Panc1 (cell line): ENCODE data around the gene MILR1. TPM values are rescaled to one million over a fixed set of nuclear protein-coding genes. Genes with fewer than 3 reads are reported as not detected.

Source experiments
- ATAC-seq: fragments of 200-7000 bp; cut with Tn5 transposase; 2 replicates; pipeline ENCODE4 v1.9.1; 2020; ENCODE audit warnings: mild to moderate bottlenecking, moderate library complexity
- BruUV-seq: library from RNA; stranded (reverse); fragments of 400-500 nt; replicated peaks from 2 replicates; lab custom pipeline; 2021; lab: Mats Ljungman, UMichigan
- CTCF ChIA-PET: fragments of 300-600 bp; sonication (Branson Sonifier 250); formaldehyde crosslinking; loops from one replicate; lab custom pipeline; 2022; ENCODE audit warnings: antibody characterized with exemption; lab: Charles Lee
- POLR2A ChIA-PET: fragments of 300-600 bp; sonication (Branson Sonifier 250); formaldehyde crosslinking; loops from one replicate; lab custom pipeline; 2022; ENCODE audit warnings: antibody characterized with exemption; lab: Charles Lee
- DNase-seq: peaks from one replicate; pipeline ENCODE4 v3.0.0-alpha.2; 2010; ENCODE audit warnings: low read depth, low spot score
- H3K27ac ChIP-seq: 2 replicates; pipeline ENCODE4 v1.5.1; 2011; ENCODE audit warnings: mild to moderate bottlenecking, low read length, inconsistent platforms
- H3K27me3 ChIP-seq: fragments of 200-500 bp; sonication (Bioruptor generic); 2 replicates; pipeline ENCODE4 v1.6.0; 2014; ENCODE audit warnings: low read length, inconsistent platforms; ENCODE audit not compliant: control insufficient read depth, insufficient read depth
- H3K36me3 ChIP-seq: fragments of 200-500 bp; sonication (Bioruptor generic); 2 replicates; pipeline ENCODE4 v1.5.1; 2014; ENCODE audit warnings: inconsistent platforms, mild to moderate bottlenecking, low read length, moderate library complexity; ENCODE audit not compliant: control insufficient read depth, insufficient read depth
- H3K4me1 ChIP-seq: 2 replicates; pipeline ENCODE4 v1.5.1; 2011; ENCODE audit warnings: inconsistent platforms, mild to moderate bottlenecking, low read length, moderate library complexity; ENCODE audit not compliant: control insufficient read depth, insufficient read depth
- H3K4me3 ChIP-seq, 2 experiments: 2 replicates each; pipeline ENCODE4 v1.5.1; 2011 to 2012; ENCODE audit warnings: low read depth in 2 of 2, low read length in 2 of 2, mild to moderate bottlenecking in 2 of 2, inconsistent platforms in 1 of 2, moderate library complexity in 1 of 2
- H3K9me3 ChIP-seq: fragments of 200-500 bp; sonication (Bioruptor generic); 2 replicates; pipeline ENCODE4 v1.5.1; 2014; ENCODE audit warnings: low read depth, mild to moderate bottlenecking, inconsistent platforms, low read length, moderate library complexity; ENCODE audit not compliant: control insufficient read depth, insufficient read depth
- POLR2AphosphoS5 ChIP-seq: IDR thresholded peaks from 2 replicates; pipeline ENCODE4 v1.6.1; 2012; ENCODE audit warnings: mild to moderate bottlenecking, low read depth, low read length, moderate library complexity
- SIN3A ChIP-seq: IDR thresholded peaks from 2 replicates; pipeline ENCODE4 v1.6.1; 2012; ENCODE audit warnings: low read depth, mild to moderate bottlenecking, low read length, moderate library complexity, borderline replicate concordance; ENCODE audit not compliant: insufficient read depth
- TCF7L2 ChIP-seq: IDR thresholded peaks from 2 replicates; pipeline ENCODE4 v1.6.1; 2011; ENCODE audit warnings: mild to moderate bottlenecking, low read depth, low read length, inconsistent platforms
- in situ Hi-C: cut with HindIII; loops from 2 replicates; pipeline ENCODE4 v1.10.0; 2016; ENCODE audit warnings: low sequenced_read_pairs, low pct_unique_long_range_greater_than_20kb
- intact Hi-C: fragments of 100-400 bp; cut with micrococcal nuclease; formaldehyde crosslinking; loops from one replicate; pipeline ENCODE4 v1.10.0; 2022; ENCODE audit not compliant: unreplicated experiment
- total RNA-seq: library from RNA; stranded (reverse); gene quantifications from one replicate; pipeline ENCODE4 v1.2.1, GENCODE V29; 2021; ENCODE audit not compliant: unreplicated experiment
- TF ChIP-seq, protein P1 (sequence below), 2 experiments: IDR thresholded peaks; 2 replicates each; pipeline ENCODE4 v1.6.1; 2011 to 2012; ENCODE audit warnings: low read depth in 2 of 2, control low read depth in 1 of 2, low read length in 1 of 2, mild to moderate bottlenecking in 1 of 2, moderate library complexity in 1 of 2; ENCODE audit not compliant: insufficient read depth in 1 of 2
- TF ChIP-seq, protein P2 (sequence below): fragments of 450-650 bp; IDR thresholded peaks from 2 replicates; pipeline ENCODE4 v1.5.1; 2017; ENCODE audit warnings: mild to moderate bottlenecking

Gene MILR1
- total RNA-seq, 1 experiment from 2014 or later, result not detected

DNA sequence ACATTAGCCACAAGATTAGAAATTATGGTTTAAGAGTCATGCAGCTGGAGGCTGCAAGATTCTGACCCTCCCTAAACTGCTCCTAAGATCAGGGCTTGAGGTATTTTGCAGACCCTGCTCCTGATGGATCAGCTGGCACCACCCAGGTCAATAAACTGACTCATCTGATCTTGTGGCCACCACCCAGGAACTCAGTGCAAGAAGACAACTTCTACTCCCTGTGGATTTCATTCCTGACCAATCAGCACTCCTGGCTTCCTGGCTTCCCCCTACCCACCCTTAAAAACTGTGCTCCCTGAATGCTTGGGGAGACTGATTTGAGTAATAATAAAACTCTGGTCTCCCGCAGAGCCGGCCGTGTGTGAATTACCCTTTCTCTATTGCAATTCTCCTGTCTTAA, 25.0 kb upstream of the MILR1 start:
- intact Hi-C loops, result loop anchor here (5.0 kb wide), 1 partner anchor 68 kb away; no protein-coding TSS in a partner anchor
- CTCF ChIA-PET, result no interaction called here

DNA sequence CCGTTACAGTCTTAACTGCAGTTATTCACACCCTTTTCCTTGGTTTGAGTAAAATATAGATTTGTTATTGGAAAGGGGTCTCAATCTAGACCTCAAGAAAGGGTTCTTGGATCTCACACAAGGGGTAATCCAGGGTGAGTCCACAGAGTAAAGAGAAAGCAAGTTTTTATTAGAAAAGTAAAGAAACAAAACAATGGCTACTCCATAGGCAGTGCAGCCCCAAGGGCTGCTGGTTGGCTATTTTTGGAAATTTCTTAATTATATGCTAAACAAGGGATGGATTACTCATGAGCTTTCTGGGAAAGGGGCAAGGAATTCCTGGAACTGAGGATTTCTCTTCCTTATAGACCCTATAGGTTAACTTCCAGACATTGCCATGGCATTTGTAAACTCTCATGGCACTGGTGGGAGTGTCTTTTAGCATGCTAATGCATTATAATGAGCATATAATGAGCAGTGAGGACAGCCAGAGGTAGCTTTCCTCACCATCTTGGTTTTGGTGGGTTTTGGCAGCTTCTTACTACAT, 24.5 kb upstream of the MILR1 start:
- Histone ChIP-seq H3K4me3 (no peak overlapping the region), H3K36me3 (no peaks in the 10 kb centered on the region; the same call in 1 of the 2 replicates), H3K9me3 (no peaks in the 10 kb centered on the region; the same call in 1 of the 2 replicates), H3K27me3 (no peaks in the 10 kb centered on the region), H3K27ac (no peak overlapping the region), H3K4me1 (no peaks in the 10 kb centered on the region)
- intact Hi-C loops (loop anchor here (5.0 kb wide), 1 partner anchor 68 kb away; no protein-coding TSS in a partner anchor), in situ Hi-C loops (no loop called here)
- no peak for DNase-seq
- ChIA-PET CTCF (no interaction called here), POLR2A (no interaction called here)
- no TSS peak for BruUV-seq
- ATAC-seq, result no peak
- TF ChIP-seq POLR2AphosphoS5, result no peak
- TF ChIP-seq SIN3A, result no peak
- TF ChIP-seq, protein P1, sequence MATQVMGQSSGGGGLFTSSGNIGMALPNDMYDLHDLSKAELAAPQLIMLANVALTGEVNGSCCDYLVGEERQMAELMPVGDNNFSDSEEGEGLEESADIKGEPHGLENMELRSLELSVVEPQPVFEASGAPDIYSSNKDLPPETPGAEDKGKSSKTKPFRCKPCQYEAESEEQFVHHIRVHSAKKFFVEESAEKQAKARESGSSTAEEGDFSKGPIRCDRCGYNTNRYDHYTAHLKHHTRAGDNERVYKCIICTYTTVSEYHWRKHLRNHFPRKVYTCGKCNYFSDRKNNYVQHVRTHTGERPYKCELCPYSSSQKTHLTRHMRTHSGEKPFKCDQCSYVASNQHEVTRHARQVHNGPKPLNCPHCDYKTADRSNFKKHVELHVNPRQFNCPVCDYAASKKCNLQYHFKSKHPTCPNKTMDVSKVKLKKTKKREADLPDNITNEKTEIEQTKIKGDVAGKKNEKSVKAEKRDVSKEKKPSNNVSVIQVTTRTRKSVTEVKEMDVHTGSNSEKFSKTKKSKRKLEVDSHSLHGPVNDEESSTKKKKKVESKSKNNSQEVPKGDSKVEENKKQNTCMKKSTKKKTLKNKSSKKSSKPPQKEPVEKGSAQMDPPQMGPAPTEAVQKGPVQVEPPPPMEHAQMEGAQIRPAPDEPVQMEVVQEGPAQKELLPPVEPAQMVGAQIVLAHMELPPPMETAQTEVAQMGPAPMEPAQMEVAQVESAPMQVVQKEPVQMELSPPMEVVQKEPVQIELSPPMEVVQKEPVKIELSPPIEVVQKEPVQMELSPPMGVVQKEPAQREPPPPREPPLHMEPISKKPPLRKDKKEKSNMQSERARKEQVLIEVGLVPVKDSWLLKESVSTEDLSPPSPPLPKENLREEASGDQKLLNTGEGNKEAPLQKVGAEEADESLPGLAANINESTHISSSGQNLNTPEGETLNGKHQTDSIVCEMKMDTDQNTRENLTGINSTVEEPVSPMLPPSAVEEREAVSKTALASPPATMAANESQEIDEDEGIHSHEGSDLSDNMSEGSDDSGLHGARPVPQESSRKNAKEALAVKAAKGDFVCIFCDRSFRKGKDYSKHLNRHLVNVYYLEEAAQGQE (IDR thresholded peaks at IDR 0.05; ENCODE audit: insufficient read depth in 1 of 2, low read depth in 2 of 2, low read length in 1 of 2), result no peak
- TF ChIP-seq TCF7L2, result no peak
- TF ChIP-seq, protein P2, sequence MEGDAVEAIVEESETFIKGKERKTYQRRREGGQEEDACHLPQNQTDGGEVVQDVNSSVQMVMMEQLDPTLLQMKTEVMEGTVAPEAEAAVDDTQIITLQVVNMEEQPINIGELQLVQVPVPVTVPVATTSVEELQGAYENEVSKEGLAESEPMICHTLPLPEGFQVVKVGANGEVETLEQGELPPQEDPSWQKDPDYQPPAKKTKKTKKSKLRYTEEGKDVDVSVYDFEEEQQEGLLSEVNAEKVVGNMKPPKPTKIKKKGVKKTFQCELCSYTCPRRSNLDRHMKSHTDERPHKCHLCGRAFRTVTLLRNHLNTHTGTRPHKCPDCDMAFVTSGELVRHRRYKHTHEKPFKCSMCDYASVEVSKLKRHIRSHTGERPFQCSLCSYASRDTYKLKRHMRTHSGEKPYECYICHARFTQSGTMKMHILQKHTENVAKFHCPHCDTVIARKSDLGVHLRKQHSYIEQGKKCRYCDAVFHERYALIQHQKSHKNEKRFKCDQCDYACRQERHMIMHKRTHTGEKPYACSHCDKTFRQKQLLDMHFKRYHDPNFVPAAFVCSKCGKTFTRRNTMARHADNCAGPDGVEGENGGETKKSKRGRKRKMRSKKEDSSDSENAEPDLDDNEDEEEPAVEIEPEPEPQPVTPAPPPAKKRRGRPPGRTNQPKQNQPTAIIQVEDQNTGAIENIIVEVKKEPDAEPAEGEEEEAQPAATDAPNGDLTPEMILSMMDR, result no peak

More for the DNA sequence above, 25.0 kb upstream of the MILR1 start:
- Histone ChIP-seq H3K27ac (no peak overlapping the region), H3K36me3 (no peaks in the 10 kb centered on the region; the same call in 1 of the 2 replicates), H3K9me3 (no peaks in the 10 kb centered on the region; the same call in 1 of the 2 replicates), H3K4me1 (no peaks in the 10 kb centered on the region), H3K27me3 (no peaks in the 10 kb centered on the region), H3K4me3 (no peak overlapping the region)
- TF ChIP-seq, protein P2, result no peak
- no peak for TF ChIP-seq TCF7L2
- TF ChIP-seq, protein P1 (IDR thresholded peaks at IDR 0.05; ENCODE audit: insufficient read depth in 1 of 2, low read depth in 2 of 2, low read length in 1 of 2), result no peak
- no peak for TF ChIP-seq POLR2AphosphoS5
- TF ChIP-seq SIN3A, result no peak
- BruUV-seq, result no TSS peak
- no peak for DNase-seq
- POLR2A ChIA-PET, result no interaction called here
- ATAC-seq, result no peak
- in situ Hi-C loops, result no loop called here
